BLaER1 treated with 17β-estradiol and CSF1 and Interleukin-3, amounts not matched to agents 10 nM and 100 nM (cell line): Measurements from ENCODE around the gene THAP11.

Source experiments
- H3K27ac ChIP-seq, 11 experiments: shearing (Covaris generic); formaldehyde crosslinking; 2 replicates each; pipeline ENCODE4 v1.8.1; 2022
- H3K27me3 ChIP-seq, 11 experiments: shearing (Covaris generic); formaldehyde crosslinking; 2 replicates each; pipeline ENCODE4 v1.8.1; 2022
- H3K36me3 ChIP-seq, 11 experiments: shearing (Covaris generic); formaldehyde crosslinking; 2 replicates each; pipeline ENCODE4 v1.8.1; 2022
- H3K4me1 ChIP-seq, 10 experiments: shearing (Covaris generic); formaldehyde crosslinking; 2 replicates each; pipeline ENCODE4 v1.8.1; 2022
- H3K4me2 ChIP-seq, 11 experiments: shearing (Covaris generic); formaldehyde crosslinking; 2 replicates each; pipeline ENCODE4 v1.8.1; 2022
- H3K4me3 ChIP-seq, 10 experiments: shearing (Covaris generic); formaldehyde crosslinking; 2 replicates each; pipeline ENCODE4 v1.8.1; 2022
- H3K9ac ChIP-seq, 11 experiments: shearing (Covaris generic); formaldehyde crosslinking; 2 replicates each; pipeline ENCODE4 v1.8.1; 2022
- H3K9me3 ChIP-seq, 11 experiments: shearing (Covaris generic); formaldehyde crosslinking; replicated peaks in 1 of 11; 2 replicates each; pipeline ENCODE4 v1.8.1; 2022
- H4K20me1 ChIP-seq, 11 experiments: shearing (Covaris generic); formaldehyde crosslinking; 2 replicates each; pipeline ENCODE4 v1.8.1; 2022
- Cebpa-rat ChIP-seq, 11 experiments: shearing (Covaris generic); IDR thresholded peaks; 2 replicates each; pipeline ENCODE4 v1.8.1; 2022

The THAP11 gene

DNA sequence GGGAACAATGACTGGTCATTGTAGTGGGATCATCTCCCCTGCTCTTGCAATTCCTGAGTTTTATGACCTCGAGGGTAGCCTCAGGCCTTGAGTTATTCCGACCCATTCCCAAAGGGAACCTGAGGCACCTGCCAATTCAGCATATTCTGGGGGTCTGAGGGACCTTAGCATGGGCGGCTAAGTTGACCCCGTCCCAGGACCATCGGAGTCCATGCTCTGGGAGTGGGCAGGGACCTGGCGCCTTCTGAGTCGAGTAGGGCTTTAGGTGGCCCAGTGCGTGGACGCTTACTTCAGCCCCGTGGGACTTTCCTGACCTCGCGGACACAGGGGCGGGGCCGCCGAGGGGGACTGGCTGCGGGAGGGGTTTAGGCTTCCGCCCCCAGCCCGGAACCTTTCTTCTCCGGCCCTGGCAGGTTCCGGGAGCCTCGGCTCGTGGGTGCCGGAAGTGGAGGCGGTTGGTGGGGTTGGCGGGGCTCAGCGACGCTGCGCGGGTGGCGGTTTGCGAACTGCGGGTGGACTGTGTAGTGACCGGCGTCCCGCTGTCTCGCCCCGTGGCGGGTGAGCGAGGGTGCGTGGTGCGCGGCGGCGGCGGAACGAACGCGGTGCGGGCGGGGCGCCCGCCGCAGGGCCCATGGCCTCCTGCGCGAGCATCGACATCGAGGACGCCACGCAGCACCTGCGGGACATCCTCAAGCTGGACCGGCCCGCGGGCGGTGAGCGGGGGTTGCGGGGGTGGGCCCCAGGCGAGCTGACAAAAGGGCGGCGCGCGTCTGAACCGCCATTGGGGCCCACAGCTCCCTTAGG lies 30.7 kb downstream of the THAP11 start, which contains the start of gene EDC4:
EDC4 (plus strand) TSS at position 422 of the 804 bp plus-strand sequence; CDS start at position 632, 210 bp downstream.
- Histone ChIP-seq H3K4me1 (peaks cover 26 to 42% (median 34%) of the 10 kb centered on the region in 10 experiments), H3K36me3 (peaks cover 60 to 80% (median 72%) of the 10 kb centered on the region in 11 experiments), H4K20me1 (peaks cover 26 to 87% (median 69%) of the 10 kb centered on the region in 11 experiments; a peak in 20 of 22 replicates), H3K4me3 (peak within 1 kb of the TSS; percentile 90 to 100 (median 96)), H3K9ac (peak within 1 kb of the TSS; percentile 88 to 97 (median 94)), H3K27me3 (no peaks in the 10 kb centered on the region), H3K27ac (peak within 1 kb of the TSS; percentile 82 to 93 (median 89)), H3K4me2 (peak within 1 kb of the TSS; percentile 86 to 98 (median 97)), H3K9me3 (no peaks in the 10 kb centered on the region)
- no peak for TF ChIP-seq Cebpa-rat (IDR thresholded peaks at IDR 0.05)

- no peaks in the 10 kb centered on the region for H3K9me3 ChIP-seq
These were observed 31.6 kb downstream of the THAP11 start for GRCh38 chr16:67873435-67874370.

DNA sequence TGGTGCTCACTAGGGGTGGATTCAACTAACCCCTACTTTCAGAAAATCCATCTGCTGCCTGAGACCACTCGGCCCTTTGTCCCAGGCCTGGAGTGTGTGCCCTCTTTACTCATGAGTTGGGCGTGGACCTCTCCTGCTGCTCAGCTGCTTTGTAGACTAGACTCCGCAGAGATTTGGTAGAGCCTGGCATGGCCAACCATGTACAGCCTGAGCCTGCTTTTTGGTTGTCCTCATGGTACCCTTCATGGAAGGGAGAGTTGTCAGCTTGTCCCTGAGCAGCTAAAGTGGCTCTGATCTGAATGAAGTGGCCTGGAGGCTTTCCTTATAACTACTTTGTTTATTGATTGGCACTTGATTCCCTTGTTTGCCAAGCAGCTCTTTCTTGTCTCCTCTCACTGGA lies 32.3 kb downstream of the THAP11 start:
- Histone ChIP-seq H3K9me3 (no peaks in the 10 kb centered on the region), H3K9ac (peak overlapping the region; percentile 88 to 97 (median 94)), H3K4me1 (peaks cover 26 to 42% (median 34%) of the 10 kb centered on the region in 10 experiments), H3K4me3 (peak overlapping the region; percentile 90 to 100 (median 96)), H3K36me3 (peaks cover 60 to 80% (median 72%) of the 10 kb centered on the region in 11 experiments), H4K20me1 (peaks cover 26 to 82% (median 61%) of the 10 kb centered on the region in 11 experiments; a peak in 20 of 22 replicates), H3K27me3 (no peaks in the 10 kb centered on the region), H3K27ac (peak overlapping the region in 3 of 11 experiments; percentile 86 to 91 (median 87); a peak in 4 of 22 replicates), H3K4me2 (peak overlapping the region; percentile 86 to 98 (median 97))
- TF ChIP-seq Cebpa-rat (IDR thresholded peaks at IDR 0.05) = no peak

More at GRCh38 chr16:67873435-67874370, 31.6 kb downstream of the THAP11 start:
- Histone ChIP-seq H4K20me1 (peaks cover 26 to 85% (median 64%) of the 10 kb centered on the region in 11 experiments; a peak in 20 of 22 replicates), H3K4me2 (peak overlapping the region; percentile 86 to 98 (median 97)), H3K4me1 (peaks cover 26 to 42% (median 34%) of the 10 kb centered on the region in 10 experiments), H3K27me3 (no peaks in the 10 kb centered on the region), H3K4me3 (peak overlapping the region; percentile 90 to 100 (median 96)), H3K36me3 (peaks cover 60 to 80% (median 72%) of the 10 kb centered on the region in 11 experiments), H3K27ac (peak overlapping the region; percentile 82 to 93 (median 89)), H3K9ac (peak overlapping the region; percentile 88 to 97 (median 94))
- TF ChIP-seq Cebpa-rat (IDR thresholded peaks at IDR 0.05) = no peak

GRCh38 chr16:67877064-67877463 lies 34.9 kb downstream of the THAP11 start:
- Histone ChIP-seq H3K4me2 (no peak overlapping the region), H3K9ac (no peak overlapping the region; a peak in 1 of 22 replicates), H3K9me3 (no peaks in the 10 kb centered on the region), H3K27ac (no peak overlapping the region), H4K20me1 (peaks cover 26 to 87% (median 66%) of the 10 kb centered on the region in 11 experiments; a peak in 21 of 22 replicates), H3K4me3 (no peak overlapping the region), H3K27me3 (no peaks in the 10 kb centered on the region), H3K4me1 (peaks cover 25 to 36% (median 31%) of the 10 kb centered on the region in 10 experiments), H3K36me3 (peaks cover 65 to 80% (median 72%) of the 10 kb centered on the region in 11 experiments)
- TF ChIP-seq Cebpa-rat (IDR thresholded peaks at IDR 0.05) = no peak

- no peak overlapping the region for H3K9ac ChIP-seq
- H3K4me1 ChIP-seq = peaks cover 18 to 28% (median 24%) of the 10 kb centered on the region in 10 experiments
- H3K4me3 ChIP-seq = no peak overlapping the region
- no peak overlapping the region for H3K27ac ChIP-seq
- no peaks in the 10 kb centered on the region for H3K27me3 ChIP-seq
- TF ChIP-seq Cebpa-rat (IDR thresholded peaks at IDR 0.05) = no peak
- H3K36me3 ChIP-seq = peaks cover 76 to 88% (median 82%) of the 10 kb centered on the region in 11 experiments
- H3K4me2 ChIP-seq = no peak overlapping the region
- no peaks in the 10 kb centered on the region for H3K9me3 ChIP-seq
- peaks cover 26 to 99% (median 73%) of the 10 kb centered on the region in 11 experiments; a peak in 21 of 22 replicates for H4K20me1 ChIP-seq
These were observed 36.1 kb downstream of the THAP11 start for GRCh38 chr16:67878232-67878631.

DNA sequence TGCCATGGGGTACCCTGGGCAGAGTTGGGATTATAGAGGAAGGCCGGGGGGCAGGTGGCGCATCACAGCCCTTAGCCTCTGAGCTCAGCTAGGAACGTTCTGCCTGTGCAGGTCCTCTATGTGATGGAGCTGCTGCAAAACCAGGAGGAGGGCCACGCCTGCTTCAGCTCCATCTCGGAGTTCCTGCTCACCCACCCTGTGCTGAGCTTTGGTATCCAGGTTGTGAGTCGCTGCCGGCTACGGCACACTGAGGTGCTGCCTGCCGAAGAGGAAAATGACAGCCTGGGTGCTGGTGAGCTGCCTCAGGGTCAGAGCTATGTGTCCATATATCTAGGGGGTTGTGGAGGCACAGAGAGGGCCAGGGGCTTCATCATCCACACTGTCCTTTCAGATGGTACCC lies 36.7 kb downstream of the THAP11 start:
- Histone ChIP-seq H3K36me3 (peaks cover 83 to 94% (median 88%) of the 10 kb centered on the region in 11 experiments), H3K9ac (no peak overlapping the region), H3K4me1 (peaks cover 16 to 26% (median 22%) of the 10 kb centered on the region in 10 experiments), H3K9me3 (no peaks in the 10 kb centered on the region), H3K4me2 (no peak overlapping the region), H3K27me3 (no peaks in the 10 kb centered on the region), H4K20me1 (peaks cover 25 to 100% (median 75%) of the 10 kb centered on the region in 11 experiments; a peak in 21 of 22 replicates), H3K27ac (no peak overlapping the region), H3K4me3 (no peak overlapping the region)
- TF ChIP-seq Cebpa-rat (IDR thresholded peaks at IDR 0.05) = no peak

- Histone ChIP-seq H3K4me1 (peaks cover 10 to 20% (median 16%) of the 10 kb centered on the region in 10 experiments), H3K4me3 (no peak overlapping the region), H3K4me2 (no peak overlapping the region), H3K27ac (no peak overlapping the region), H3K27me3 (no peaks in the 10 kb centered on the region), H3K36me3 (peaks cover 89 to 100% (median 94%) of the 10 kb centered on the region in 11 experiments), H4K20me1 (peaks cover 22 to 100% (median 75%) of the 10 kb centered on the region in 11 experiments; a peak in 21 of 22 replicates), H3K9ac (no peak overlapping the region; a peak in 1 of 22 replicates), H3K9me3 (no peaks in the 10 kb centered on the region)
- no peak for TF ChIP-seq Cebpa-rat (IDR thresholded peaks at IDR 0.05)
These were observed 37.3 kb downstream of the THAP11 start for GRCh38 chr16:67879462-67879861.

DNA sequence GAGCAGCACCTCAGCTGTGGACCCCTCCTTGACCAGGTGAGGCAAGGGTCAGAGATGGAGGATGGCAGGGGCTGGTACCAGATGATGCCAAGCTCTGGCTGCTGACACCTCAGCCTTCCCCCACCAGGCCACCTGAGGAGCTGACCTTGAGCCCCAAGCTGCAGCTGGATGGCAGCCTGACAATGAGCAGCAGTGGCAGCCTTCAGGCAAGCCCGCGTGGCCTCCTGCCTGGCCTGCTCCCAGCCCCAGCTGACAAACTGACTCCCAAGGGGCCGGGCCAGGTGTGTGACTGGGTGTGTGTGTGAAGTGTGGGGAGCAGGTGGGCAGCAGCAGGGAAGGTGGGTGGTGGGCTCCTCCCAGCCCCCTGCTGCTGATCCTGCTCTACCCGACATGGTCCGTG lies 37.8 kb downstream of the THAP11 start:
- H3K9me3 ChIP-seq = no peaks in the 10 kb centered on the region
- no peak for TF ChIP-seq Cebpa-rat (IDR thresholded peaks at IDR 0.05)
- H4K20me1 ChIP-seq = peaks cover 21 to 100% (median 73%) of the 10 kb centered on the region in 11 experiments; a peak in 21 of 22 replicates
- H3K27ac ChIP-seq = no peak overlapping the region
- H3K4me1 ChIP-seq = peaks cover 5 to 15% (median 11%) of the 10 kb centered on the region in 10 experiments; a peak in 19 of 20 replicates
- peaks cover 94 to 100% (median 99%) of the 10 kb centered on the region in 11 experiments for H3K36me3 ChIP-seq
- H3K27me3 ChIP-seq = no peaks in the 10 kb centered on the region
- no peak overlapping the region for H3K4me3 ChIP-seq
- H3K4me2 ChIP-seq = no peak overlapping the region
- H3K9ac ChIP-seq = no peak overlapping the region; a peak in 1 of 22 replicates
